GM18526 (cell line): ENCODE results near the gene FILIP1.
A peak's percentile ranks its signal among the peaks of the same experiment; 100 is the strongest.

Source experiments
- POLR2A ChIP-seq: IDR thresholded peaks from 3 replicates; pipeline ENCODE4 v1.6.1; 2011; ENCODE audit not compliant: insufficient read length; ENCODE audit errors: extremely low read depth

FILIP1 gene

DNA sequence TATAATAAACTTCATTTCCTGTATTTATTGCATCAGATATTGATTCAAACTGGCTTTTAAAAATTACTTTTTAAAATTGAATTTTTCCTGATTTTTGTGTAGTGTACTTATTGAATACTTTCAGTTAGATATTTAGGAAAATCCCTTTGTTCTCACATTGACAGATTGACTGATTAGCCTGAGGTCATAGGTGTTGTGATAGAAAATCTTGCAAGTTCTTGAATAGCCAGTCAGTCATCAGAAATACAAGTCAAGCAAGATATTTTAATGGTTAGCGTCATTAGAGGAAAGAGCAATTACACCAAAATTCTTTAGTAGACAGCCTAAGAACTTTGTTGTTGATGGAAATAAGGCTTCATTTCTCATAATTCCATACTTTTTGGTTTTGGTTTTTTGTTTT lies 205.6 kb downstream of the FILIP1 start:
- TF ChIP-seq POLR2A = no peak

DNA sequence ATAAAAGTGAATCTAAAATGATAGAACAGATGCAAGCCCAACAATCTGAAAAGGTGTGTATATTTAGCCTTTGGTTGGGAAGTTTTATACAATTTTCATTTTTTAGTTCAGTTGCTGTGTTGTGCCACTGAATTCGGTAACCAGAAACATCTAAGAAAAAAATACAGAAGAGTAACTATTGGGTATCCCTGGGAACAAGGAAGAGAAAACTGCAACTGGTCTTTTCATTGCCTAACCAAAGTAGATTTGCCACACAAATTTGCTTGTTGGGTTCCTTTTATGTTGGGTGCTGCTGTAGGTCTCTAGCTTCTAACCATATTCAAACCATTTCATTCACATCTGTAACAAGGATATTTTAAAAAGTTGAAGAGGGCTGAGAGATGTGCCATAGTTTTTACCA lies 206.2 kb downstream of the FILIP1 start:
- TF ChIP-seq POLR2A = no peak

DNA sequence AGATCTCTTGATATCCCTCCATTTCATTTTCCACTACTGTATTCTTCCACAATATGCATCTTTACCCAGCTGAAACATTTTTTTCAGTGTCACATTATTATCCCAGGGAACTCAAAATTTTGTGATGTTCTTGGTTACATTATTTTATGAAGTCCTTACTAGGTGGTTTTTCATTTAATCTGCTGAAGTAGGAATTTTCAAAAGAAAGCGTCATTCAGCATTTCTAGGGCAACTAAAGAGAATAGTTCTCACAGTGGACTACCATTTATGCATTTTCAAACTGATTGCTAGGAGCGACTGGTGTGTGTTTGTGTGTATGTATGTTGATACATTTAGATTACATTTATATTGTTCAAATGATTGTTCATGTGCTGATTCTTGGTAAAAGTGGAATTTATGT lies 206.6 kb downstream of the FILIP1 start:
- TF ChIP-seq POLR2A = no peak

- no peak for TF ChIP-seq POLR2A
Measured at GRCh38 chr6:75285283-75285639, 208.3 kb downstream of the FILIP1 start.

GRCh38 chr6:75284632-75285282 lies 208.8 kb downstream of the FILIP1 start, which contains the start of gene TMEM30A:
TMEM30A (minus strand) TSS chr6:75284792; CDS start chr6:75284638, 154 bp downstream.
- peak; percentile 96 for TF ChIP-seq POLR2A

- TF ChIP-seq POLR2A = no peak
Measured at GRCh38 chr6:75283907-75284631, 209.5 kb downstream of the FILIP1 start.

DNA sequence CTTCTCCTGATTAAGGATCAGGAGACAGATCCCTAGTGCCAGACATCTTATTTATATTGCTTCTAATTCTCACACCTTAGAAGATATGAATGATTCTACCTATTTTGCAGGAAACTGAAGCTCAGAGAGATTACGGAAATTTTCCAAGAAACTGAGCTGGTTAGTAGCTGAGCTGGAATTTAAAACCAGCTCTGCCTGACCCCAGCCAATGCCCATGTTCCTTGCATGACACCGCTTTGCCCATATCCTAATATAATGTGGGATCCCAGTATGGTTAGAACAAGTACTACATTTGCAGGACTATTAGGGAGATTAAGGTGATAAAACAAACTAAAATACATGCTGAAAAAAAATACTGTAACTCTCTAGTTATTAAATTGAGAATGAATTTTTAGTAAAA lies 210.9 kb downstream of the FILIP1 start:
- TF ChIP-seq POLR2A = no peak

DNA sequence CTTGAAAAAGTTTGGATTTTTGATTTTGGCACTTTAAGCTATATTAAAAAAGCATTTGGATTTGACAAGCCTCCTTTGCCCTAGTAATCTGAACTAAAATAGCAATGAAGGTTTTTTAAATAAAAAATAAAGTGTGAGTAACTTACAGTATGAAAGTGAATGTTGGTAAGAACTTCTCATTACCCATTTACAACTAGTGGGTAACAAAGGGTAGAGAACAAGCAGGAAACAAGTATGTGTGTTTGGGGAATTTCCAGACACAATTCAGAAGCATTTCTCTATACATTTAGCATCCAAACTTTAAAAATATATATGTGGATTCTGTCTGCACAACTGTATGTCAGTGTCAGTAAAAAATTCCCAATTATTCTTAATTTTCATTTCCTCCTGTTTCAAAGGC lies 211.9 kb downstream of the FILIP1 start:
- TF ChIP-seq POLR2A = no peak

GRCh38 chr6:75280131-75280855 lies 213.3 kb downstream of the FILIP1 start:
- no peak for TF ChIP-seq POLR2A

DNA sequence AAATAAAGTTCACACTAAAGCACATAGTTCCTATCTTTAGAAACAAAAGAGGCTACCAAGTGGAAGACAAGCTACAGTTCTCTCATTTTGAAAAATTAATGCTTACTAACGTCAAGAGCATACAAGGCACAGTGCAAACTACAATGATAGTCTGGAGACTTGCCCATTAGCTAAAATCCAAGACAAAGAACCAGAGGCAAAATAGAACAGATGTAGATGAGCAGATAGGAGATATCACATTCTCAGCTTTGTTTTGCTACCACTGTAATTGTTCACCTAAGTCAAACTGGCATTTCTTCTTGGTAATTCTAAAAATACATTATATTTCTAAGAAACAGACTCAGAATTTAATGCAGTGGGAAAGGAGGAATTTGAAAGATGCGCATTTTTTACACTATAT lies 214.2 kb downstream of the FILIP1 start:
- TF ChIP-seq POLR2A = no peak

DNA sequence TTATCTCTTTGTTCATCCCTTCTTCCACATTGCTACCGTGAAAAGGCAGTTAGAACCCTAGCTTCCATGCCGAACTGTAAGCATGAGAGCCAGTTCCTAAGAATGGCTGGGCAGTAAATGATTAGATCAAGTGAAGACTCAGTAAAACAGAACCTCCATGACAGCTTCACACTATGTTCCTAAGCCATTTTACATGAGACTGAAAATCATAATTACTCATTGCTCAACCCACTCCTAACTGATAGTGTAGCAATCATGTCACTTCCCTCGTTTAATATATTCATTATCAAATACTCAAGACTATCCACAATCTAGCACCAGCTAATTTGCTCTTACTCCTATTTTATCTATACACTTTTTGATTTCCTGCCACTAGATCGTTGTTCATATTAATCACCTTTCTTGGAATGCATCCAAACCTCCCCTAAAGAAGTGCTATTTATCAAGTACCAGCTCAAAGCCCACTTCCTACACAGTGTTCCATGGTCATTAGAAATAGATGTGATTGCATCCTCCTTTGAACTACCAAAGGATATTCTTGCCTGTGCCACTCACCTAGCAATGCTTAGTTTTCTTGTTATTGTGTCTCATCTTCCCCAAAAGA lies 215.0 kb downstream of the FILIP1 start:
- no peak for TF ChIP-seq POLR2A

DNA sequence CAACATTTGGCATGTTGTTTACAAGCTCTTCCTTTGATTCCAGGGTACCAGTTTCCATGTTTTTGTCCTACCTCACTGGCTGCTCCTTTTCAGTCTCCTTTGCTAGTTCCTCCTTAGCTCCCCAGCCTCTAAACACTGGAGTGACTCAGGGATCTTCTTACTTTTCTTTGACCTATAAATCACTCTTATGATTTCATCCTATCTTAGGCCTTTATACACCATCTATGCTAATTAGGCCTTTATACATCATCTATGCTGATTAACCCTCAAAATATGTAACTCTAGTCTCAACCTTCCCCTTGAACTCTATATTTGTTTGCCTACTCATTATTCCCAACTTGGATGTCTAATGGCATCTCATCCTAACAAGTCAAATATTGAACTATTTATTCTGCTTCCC lies 218.5 kb downstream of the FILIP1 start:
- no peak for TF ChIP-seq POLR2A

DNA sequence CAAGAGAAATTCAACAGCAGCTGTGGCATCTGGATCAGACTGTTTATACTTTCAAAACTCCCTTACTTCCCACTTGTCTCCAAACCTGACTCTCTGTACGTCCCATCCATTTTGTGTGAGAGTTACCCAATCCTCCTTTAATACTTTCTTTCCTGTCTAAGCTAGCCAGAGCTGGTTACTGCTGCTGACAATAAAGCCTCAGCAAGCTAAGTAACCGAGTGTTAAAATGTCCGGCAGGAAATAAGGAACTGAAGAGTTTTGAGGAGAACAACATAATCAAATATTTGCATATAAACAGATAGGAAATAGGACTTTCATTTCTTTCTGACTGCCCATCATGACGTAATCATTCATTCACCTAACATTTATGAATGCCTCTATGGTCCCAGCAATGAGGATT lies 220.6 kb downstream of the FILIP1 start:
- TF ChIP-seq POLR2A = no peak

DNA sequence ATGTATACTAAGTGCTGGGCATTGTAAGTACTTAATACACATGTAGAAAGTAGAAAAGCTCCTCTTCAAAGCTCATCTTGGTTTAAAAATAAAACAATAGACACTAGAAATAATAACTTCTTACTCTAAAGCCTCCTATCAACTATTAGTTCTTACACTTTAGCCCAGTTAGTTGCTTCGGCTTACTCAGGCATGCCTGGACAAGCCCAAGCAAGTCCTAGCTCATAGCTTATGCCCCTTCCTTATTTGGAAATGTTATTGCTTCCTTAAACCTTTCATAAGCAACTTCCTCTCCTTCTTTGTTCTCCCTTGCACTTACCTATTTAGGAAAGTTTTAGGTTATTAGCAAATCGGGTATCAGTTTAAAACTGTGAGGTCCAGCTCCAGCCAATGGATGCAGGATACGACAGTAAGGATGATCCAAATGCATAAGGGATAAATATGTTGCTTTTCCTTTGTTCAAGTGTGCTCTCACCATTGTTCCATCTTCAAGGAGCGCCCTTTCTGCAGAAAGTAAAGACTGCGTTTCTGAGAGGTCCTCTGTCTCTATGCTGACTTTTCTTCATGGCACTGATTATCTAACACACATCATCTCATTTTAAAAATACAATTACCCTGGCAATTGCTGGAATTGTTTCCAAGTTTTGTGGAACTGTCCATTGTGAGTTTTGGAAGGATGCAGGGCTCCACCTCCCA lies 221.3 kb downstream of the FILIP1 start:
- TF ChIP-seq POLR2A = no peak

DNA sequence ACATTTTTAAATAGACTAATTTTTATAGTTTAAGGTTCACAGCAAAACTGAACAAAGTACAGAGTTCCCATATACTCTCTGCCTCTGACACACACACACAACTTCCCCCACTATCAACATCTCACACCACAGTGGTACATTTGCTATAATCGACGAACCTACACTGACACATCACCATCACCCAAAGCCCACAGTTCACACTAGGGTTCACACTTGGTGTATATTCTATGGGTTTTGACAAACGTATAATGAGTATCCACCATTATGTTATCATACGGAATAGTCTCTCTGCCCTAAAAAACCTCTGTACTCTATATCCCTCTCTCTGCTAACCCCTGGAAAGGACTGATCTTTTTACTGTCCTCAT lies 224.6 kb downstream of the FILIP1 start:
- TF ChIP-seq POLR2A = no peak
